SJSA1 (cell line): ENCODE measurements around the gene SRP54. TPM values are rescaled to one million over a fixed set of nuclear protein-coding genes. Genes with fewer than 3 reads are reported as not detected.
A peak's percentile ranks its signal among the peaks of the same experiment; 100 is the strongest.
"Not testable (repeated sequence)": the region's sequence is repeated elsewhere in the genome, so short reads cannot be mapped to it uniquely, and the experiment has no call there.

ENCODE experiments used
- DNase-seq, 2 experiments: peaks; one replicate each; pipeline ENCODE4 v3.0.0-alpha.2; 2015 to 2020; ENCODE audit warnings: low spot score in 2 of 2, low read depth in 1 of 2
- H3K27ac ChIP-seq: fragments of 250-450 bp; sonication (Bioruptor Pico); 2 replicates; pipeline ENCODE4 v1.5.1; 2020; ENCODE audit warnings: mild to moderate bottlenecking, moderate library complexity
- H3K27me3 ChIP-seq: fragments of 250-450 bp; sonication (Bioruptor Pico); replicated peaks from 2 replicates; pipeline ENCODE4 v1.5.1; 2020; ENCODE audit warnings: mild to moderate bottlenecking, moderate library complexity
- H3K36me3 ChIP-seq: fragments of 250-450 bp; sonication (Bioruptor Pico); 2 replicates; pipeline ENCODE4 v1.5.1; 2020; ENCODE audit warnings: mild to moderate bottlenecking
- H3K4me1 ChIP-seq: fragments of 250-450 bp; sonication (Bioruptor Pico); replicated peaks from 2 replicates; pipeline ENCODE4 v1.6.1; 2021; ENCODE audit warnings: mild to moderate bottlenecking
- H3K4me3 ChIP-seq: fragments of 250-450 bp; sonication (Bioruptor Pico); 2 replicates; pipeline ENCODE4 v1.5.1; 2020; ENCODE audit warnings: mild to moderate bottlenecking
- H3K9me3 ChIP-seq: fragments of 250-450 bp; sonication (Bioruptor Pico); replicated peaks from 2 replicates; pipeline ENCODE4 v1.5.1; 2020; ENCODE audit warnings: mild to moderate bottlenecking
- total RNA-seq: library from RNA; depleted of rRNA; stranded (reverse); fragments of >200 nt; shearing (Covaris generic); gene quantifications from 2 replicates; pipeline ENCODE4 v1.2.3, GENCODE V29; 2014

The SRP54 gene
- total RNA-seq, 1 experiment from 2014 or later, result 88.6 TPM

DNA sequence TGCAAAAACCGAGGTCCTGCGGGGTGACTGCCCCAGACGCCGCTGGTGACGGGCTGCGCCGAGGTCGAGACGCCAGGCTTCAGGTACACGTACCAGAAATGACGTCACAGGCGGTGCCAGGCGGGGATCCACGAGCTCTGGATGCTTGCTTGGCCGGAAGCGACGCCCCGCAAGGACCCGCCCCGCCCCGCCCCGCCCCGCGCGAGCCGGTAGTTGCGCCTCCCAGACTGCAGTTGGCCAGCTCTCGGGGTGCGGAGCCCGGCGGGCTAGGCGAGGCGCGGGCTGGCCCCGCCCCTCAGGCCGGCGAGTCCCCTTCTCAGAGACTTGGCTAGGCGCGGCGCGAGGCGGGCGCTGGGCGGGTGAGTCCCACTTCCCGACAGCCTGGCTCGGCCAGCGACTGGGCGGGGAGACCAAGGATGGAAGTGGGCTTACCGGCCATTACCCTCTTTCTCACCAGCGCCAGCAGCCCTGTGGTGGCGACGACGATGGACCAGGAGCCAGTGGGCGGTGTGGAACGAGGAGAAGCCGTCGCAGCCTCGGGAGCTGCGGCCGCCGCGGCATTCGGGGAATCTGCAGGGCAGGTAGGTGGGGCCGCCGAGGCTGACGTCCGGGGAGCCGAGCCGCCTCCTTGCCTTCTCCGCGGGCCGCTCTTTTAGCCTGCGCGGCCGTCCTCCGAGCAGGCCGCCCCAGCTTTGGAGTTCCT is 63.4 kb downstream of the SRP54 start, which contains the start of gene FAM177A1:
FAM177A1 (plus strand) TSS at position 225 of the 703 bp plus-strand sequence; CDS start at position 417, 192 bp downstream.
- Histone ChIP-seq H3K4me1 (peaks cover 12% of the 10 kb centered on the region), H3K9me3 (no peaks in the 10 kb centered on the region), H3K36me3 (peaks cover 15% of the 10 kb centered on the region), H3K27ac (peak within 1 kb of the TSS; percentile 82), H3K4me3 (peak within 1 kb of the TSS; percentile 75), H3K27me3 (no peaks in the 10 kb centered on the region)
- DNase-seq, result peak; percentile 91 to 95

DNA sequence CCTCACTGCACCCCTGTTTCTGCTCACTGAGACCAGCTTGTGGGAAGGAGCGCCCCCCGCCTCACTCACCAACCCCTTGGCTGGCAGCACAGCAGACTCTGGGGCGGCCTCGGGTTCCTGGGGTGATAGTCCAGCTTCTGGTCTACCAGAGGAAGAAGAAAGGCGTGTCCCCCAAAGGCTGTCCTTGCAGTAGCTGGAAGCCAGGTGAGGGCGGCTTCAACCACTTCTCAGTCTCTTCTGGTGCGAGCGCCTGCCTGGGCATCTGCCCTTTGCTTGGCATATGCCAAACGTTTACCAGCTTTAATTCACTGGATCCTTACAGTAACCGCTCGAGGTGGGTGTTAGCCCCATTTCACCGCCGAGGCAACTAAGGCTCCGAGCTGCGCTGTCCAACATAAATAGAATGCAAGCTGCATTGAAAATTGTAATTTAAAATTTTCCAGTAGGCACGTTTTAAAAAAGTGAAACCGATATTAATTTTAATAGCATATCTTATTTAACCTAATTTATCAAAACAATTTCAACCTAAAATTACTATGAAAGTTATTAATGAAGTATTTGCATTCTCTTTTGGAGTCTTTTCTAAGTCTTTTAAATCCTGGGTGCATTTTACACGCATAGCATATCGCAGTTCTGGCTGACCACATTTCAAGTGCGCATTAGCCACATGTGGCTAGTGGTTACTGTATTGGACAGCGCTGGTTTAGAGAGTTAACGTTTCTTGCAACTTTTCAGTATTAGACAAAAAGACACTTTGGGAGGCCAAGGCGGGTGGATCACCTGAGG is 64.2 kb downstream of the SRP54 start:
- H3K27ac ChIP-seq, result peak overlapping the region; percentile 82
- peaks cover 16% of the 10 kb centered on the region for H3K4me1 ChIP-seq
- H3K9me3 ChIP-seq, result no peaks in the 10 kb centered on the region
- H3K4me3 ChIP-seq, result peak overlapping the region; percentile 75
- DNase-seq, result no peak
- H3K36me3 ChIP-seq, result peaks cover 15% of the 10 kb centered on the region
- no peaks in the 10 kb centered on the region for H3K27me3 ChIP-seq

DNA sequence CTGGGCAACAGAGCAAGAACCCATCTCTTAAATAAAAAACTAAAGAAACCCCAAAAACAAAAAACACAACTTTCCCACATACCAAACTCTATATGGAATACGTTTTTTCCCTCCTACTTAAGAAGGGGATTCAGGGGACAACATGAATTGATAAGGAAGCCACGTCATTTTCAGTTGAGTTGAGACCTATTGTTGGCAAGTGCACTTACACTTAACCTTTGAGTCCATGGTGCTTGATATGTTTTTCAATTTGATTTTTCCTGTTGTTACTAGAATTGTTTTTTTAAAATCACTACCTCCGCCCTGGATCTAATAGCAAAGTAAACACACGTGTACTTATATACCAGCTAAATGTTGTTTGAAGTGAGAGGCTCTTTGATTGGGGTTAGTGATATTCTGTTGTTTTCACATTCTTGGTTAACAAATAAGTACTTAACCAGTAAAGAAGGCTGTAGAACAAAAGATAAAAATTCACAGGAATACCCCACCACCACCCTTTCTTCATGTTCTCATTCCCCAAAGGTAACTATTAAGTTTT is 65.3 kb downstream of the SRP54 start:
- Histone ChIP-seq H3K36me3 (peaks cover 16% of the 10 kb centered on the region), H3K9me3 (no peaks in the 10 kb centered on the region), H3K27ac (no peak overlapping the region), H3K4me1 (peaks cover 16% of the 10 kb centered on the region), H3K27me3 (no peaks in the 10 kb centered on the region), H3K4me3 (no peak overlapping the region)
- no peak for DNase-seq

DNA sequence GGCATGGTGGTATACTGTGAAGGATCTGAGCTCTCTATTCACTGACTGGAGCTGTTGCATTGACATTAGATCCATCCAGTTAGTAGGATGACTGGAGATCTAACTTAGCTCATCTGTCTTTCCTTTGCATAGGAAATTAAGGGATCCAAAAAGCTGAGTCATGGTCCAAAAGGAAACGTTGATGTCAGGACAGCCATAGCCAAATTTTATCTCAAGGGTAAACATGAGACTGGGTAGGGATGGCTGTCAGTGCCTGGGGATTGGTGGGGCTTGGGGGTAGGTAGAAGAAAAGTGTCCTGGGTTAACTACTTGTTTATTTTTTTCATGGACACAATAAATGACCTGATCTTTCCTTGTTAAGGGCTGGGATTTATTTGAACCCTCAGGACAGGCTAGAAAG is 67.9 kb downstream of the SRP54 start:
- peaks cover 19% of the 10 kb centered on the region for H3K36me3 ChIP-seq
- no peaks in the 10 kb centered on the region for H3K27me3 ChIP-seq
- DNase-seq, result peak in 1 of 2 experiments; percentile 11
- no peak overlapping the region for H3K27ac ChIP-seq
- H3K4me3 ChIP-seq, result no peak overlapping the region
- H3K9me3 ChIP-seq, result no peaks in the 10 kb centered on the region
- peaks cover 13% of the 10 kb centered on the region for H3K4me1 ChIP-seq

DNA sequence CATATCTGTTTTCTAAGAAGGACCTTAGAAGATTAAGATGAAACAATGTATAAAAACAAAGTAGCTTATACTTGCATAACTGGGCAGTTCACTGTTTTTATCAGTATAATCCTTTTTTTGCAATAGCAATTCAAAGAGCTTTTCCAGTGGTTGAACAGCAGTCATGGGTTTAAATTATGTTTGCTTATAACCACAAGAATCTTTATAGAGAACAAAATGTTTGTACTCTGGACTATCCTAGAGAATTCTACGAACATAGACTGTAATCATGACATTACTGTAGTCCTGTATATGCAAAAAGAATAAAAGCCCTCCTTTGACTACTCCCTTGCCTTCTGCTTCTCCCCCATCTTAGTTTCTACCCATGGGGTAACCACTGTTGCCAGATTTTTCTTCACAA is 69.0 kb downstream of the SRP54 start:
- Histone ChIP-seq H3K4me1 (peaks cover 13% of the 10 kb centered on the region), H3K36me3 (peaks cover 14% of the 10 kb centered on the region; the same call in 1 of the 2 replicates), H3K27ac (no peak overlapping the region), H3K27me3 (no peaks in the 10 kb centered on the region), H3K4me3 (no peak overlapping the region), H3K9me3 (no peaks in the 10 kb centered on the region)
- peak in 1 of 2 experiments; percentile 1 for DNase-seq

DNA sequence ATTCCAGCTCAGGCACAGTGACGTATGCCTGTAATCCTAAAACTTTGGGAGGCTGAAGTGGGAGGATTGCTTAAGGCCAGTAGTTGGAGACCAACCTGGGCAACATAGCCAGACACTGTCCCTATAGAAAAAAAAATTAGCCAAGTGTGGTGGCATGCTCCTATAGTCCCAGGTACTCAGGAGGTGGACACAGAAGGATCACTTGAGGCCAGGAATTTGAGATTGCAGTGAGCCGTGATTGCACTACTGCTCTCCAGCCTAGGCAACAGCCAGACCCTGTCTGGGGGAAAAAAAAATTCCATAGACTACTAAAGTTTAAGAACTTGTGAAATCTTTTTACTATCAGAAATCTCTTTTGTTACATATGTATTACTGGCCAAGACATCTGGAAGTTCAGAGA is 69.8 kb downstream of the SRP54 start:
- H3K27me3 ChIP-seq, result no peaks in the 10 kb centered on the region
- no peak overlapping the region for H3K27ac ChIP-seq
- H3K4me1 ChIP-seq, result peaks cover 9% of the 10 kb centered on the region
- no peak overlapping the region for H3K4me3 ChIP-seq
- no peak for DNase-seq
- H3K36me3 ChIP-seq, result 0 out of 2 replicates have a peak, but pooled peaks cover 14% of the 10 kb centered on the region
- no peaks in the 10 kb centered on the region for H3K9me3 ChIP-seq

DNA sequence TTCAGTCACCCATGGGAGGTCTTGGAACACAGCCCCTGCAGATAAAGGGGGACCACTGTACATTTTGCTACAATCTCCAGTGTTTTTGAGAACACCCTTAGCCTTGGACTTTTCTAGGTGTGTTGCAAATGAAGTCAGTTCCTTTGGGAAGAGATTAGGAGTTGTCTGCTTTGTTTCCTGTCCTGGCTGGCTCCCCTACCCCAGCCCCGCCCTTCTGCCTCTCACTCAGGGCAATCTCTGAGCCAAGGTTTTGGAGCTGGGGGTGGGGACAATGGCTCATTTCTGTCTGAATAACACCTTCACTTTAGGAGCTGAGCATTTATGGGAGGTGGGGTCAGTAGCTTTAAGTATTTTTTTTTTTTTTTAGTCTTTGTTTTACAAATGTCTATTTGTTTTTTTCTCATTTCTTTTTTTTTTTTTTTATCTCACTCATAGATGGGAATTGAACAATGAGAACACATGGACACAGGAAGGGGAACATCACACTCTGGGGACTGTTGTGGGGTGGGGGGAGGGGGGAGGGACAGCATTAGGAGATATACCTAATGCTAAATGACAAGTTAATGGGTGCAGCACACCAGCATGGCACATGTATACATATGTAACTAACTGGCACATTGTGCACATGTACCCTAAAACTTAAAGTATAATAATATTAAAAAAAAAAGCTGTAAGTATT is 78.5 kb downstream of the SRP54 start:
- DNase-seq, result not testable (repeated sequence)

DNA sequence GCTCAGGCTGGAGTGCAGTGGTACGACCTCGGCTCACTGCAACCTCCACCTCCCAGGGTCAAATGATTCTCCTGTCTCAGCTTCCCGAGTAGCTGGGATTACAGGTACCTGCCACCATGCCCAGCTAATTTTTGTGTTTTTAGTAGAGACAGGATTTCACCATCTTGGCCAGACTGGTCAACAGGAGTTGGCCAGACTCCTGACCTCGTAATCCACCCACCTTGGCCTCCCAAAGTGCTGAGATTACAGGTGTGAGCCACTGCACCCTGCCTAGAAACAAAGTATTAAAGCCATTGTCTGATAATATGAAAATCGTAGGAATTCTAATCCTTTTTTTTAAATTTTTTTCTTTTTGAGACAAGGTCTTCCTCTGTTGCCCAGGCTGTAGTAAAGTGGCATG is 82.9 kb downstream of the SRP54 start:
- not testable (repeated sequence) for H3K27ac ChIP-seq, H3K36me3 ChIP-seq, H3K27me3 ChIP-seq, H3K4me1 ChIP-seq, H3K9me3 ChIP-seq, H3K4me3 ChIP-seq, DNase-seq

More for the DNA sequence above, 78.5 kb downstream of the SRP54 start:
- H3K27ac ChIP-seq, H3K27me3 ChIP-seq, H3K9me3 ChIP-seq, H3K4me1 ChIP-seq, H3K4me3 ChIP-seq: not testable (repeated sequence)
- H3K36me3 ChIP-seq, result peaks cover 13% of the 10 kb centered on the region; the same call in 1 of the 2 replicates

DNA sequence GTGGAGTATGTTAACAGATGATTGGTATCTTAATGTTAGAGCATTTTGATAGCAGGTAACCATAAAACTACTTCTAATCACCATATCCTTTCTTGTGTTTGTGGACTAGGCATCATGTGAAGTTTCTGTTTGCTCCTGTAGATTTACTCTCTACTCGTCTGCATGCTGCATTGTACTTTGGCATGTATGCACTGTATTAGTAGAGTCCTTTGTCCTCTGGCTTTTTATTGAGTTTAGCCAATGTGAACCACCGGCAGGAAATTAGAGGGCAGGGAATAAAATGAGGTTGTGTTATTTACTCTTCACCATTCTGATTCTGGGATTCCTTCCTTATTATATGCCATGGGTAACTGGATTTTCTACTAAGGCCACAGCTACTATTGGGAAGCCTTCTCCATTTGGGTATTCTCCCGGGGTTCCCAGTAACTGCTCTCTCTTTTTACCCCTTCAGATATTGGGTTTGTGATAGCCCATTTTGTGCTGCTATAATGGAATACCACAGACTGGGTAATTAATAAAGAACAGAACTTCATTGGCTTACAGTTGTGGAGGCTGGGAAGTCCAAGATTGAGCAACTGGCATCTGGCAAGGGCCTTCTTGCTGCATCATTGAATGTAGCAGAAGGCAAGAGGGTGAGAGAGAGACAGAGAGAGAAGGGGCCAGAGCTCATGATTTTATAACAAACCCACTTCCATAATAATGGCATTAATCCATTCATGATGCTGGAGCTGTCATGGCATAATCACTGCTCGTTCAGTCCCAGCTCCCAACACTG is 85.6 kb downstream of the SRP54 start:
- Histone ChIP-seq H3K27me3 (no peaks in the 10 kb centered on the region), H3K4me3 (no peak overlapping the region), H3K9me3 (no peaks in the 10 kb centered on the region), H3K4me1 (no peaks in the 10 kb centered on the region), H3K36me3 (0 out of 2 replicates have a peak, but pooled peaks cover 2% of the 10 kb centered on the region), H3K27ac (no peak overlapping the region)
- DNase-seq, result no peak

DNA sequence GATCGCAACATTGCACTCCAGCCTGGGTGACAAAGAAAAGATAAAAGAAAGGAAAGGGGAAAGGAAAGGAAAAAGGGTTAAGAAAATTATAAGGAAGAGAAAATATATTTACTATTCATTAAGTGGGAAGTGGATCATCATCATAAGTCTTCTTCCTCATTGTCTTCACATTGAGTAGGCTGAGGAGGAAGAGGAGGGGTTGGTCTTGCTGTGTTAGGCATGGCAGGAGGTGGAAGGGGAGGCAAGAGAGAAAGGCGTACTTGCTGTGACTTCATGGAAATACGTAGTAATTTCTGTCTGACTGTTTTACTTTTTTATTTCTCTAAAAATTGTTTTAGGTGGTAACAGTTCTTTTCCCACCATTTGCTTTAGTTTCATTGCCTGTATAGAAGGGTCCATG is 89.4 kb downstream of the SRP54 start:
- no peaks in the 10 kb centered on the region for H3K27me3 ChIP-seq
- no peak overlapping the region for H3K27ac ChIP-seq
- no peaks in the 10 kb centered on the region for H3K4me1 ChIP-seq
- no peak for DNase-seq
- H3K9me3 ChIP-seq, result no peaks in the 10 kb centered on the region
- 0 out of 2 replicates have a peak, but pooled peaks cover under 1% of the 10 kb centered on the region for H3K36me3 ChIP-seq
- no peak overlapping the region for H3K4me3 ChIP-seq

DNA sequence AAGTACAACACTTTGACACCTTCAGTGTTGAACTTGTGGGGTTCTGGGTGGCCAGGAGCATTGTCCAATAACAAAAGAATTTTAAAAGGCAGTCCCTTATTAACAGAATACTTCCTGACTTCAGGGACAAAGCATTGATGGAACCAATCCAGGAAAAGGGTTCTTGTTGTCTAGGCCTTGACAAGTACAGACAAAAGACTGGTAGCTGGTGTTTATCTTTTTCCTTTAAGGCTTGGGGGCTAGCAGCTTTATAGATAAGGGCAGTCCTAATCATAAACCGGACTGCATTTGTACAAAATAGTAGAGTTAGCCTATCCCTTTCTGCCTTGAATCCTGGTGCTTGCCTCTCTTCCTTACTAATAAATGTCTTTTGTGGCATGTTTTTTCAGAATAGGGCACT is 90.7 kb downstream of the SRP54 start:
- H3K27me3 ChIP-seq, result no peaks in the 10 kb centered on the region
- no peak overlapping the region for H3K27ac ChIP-seq
- DNase-seq, result no peak
- no peak overlapping the region for H3K4me3 ChIP-seq
- no peaks in the 10 kb centered on the region for H3K4me1 ChIP-seq
- no peaks in the 10 kb centered on the region for H3K9me3 ChIP-seq
- peaks cover under 1% of the 10 kb centered on the region; the same call in 1 of the 2 replicates for H3K36me3 ChIP-seq

DNA sequence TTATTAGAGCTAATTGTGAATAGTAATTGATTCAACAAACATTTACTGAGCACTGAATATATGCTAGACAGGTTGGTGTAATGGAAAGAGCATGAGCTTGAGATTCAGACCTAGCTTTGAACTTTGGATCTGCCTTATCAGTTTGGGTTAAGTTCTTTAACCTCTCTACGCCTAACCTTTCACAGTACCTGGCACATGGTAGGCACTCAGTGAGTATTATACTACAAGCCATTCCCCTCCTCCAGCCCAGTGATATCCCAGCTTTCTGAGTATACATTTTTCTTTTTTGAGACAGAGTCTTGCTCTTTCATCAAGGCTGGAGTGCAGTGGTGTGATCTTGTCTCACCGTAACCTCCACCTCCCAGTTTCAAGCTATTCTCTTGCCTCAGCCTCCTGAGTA is 95.3 kb downstream of the SRP54 start:
- no peaks in the 10 kb centered on the region; the same call in 1 of the 2 replicates for H3K9me3 ChIP-seq
- no peaks in the 10 kb centered on the region for H3K27me3 ChIP-seq
- H3K36me3 ChIP-seq, result peaks cover 18% of the 10 kb centered on the region; the same call in 1 of the 2 replicates
- H3K4me1 ChIP-seq, result no peaks in the 10 kb centered on the region
- H3K27ac ChIP-seq, result no peak overlapping the region
- no peak overlapping the region for H3K4me3 ChIP-seq
- DNase-seq, result no peak
